Testis (tissue), 2 donors: ENCODE results near the gene DNAJB6.

Experiments
- POLR2A ChIP-seq: fragments of 450-650 bp; IDR thresholded peaks from one replicate; pipeline ENCODE4 v1.6.1; 2017; ENCODE audit warnings: antibody characterized with exemption, mild to moderate bottlenecking, moderate library complexity
- TF ChIP-seq, protein P1 (sequence below), 3 experiments: fragments of 450-650 bp in 2 of 3; fragments of 200-600 bp in 1 of 3; sonication (generic) in 1 of 3; IDR thresholded peaks; one replicate each; pipeline ENCODE4 v1.5.1; 2016 to 2019; ENCODE audit warnings: antibody characterized with exemption in 3 of 3, mild to moderate bottlenecking in 2 of 3, moderate library complexity in 1 of 3

DNA sequence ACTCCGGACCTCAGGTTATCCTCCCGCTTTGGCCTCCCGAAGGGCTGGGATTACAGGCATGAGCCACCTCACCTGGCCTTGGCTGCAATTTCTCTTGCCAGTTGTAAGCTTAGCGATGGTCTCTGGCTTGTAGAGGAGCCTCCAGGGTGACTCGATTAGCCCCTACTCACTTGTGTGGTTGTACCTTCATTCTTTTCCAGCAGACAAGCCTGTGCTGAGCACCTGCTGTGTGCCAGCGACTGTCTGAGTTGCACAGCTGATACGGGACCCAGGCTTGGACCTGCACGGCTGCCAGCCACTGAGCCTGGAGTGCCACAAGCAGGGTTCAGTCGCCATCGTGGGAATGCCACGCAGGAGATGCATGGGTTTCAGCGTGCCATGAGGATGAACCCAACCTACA, 42.0 kb upstream of the DNAJB6 start:
- TF ChIP-seq, protein P1, sequence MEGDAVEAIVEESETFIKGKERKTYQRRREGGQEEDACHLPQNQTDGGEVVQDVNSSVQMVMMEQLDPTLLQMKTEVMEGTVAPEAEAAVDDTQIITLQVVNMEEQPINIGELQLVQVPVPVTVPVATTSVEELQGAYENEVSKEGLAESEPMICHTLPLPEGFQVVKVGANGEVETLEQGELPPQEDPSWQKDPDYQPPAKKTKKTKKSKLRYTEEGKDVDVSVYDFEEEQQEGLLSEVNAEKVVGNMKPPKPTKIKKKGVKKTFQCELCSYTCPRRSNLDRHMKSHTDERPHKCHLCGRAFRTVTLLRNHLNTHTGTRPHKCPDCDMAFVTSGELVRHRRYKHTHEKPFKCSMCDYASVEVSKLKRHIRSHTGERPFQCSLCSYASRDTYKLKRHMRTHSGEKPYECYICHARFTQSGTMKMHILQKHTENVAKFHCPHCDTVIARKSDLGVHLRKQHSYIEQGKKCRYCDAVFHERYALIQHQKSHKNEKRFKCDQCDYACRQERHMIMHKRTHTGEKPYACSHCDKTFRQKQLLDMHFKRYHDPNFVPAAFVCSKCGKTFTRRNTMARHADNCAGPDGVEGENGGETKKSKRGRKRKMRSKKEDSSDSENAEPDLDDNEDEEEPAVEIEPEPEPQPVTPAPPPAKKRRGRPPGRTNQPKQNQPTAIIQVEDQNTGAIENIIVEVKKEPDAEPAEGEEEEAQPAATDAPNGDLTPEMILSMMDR (IDR thresholded peaks at IDR 0.05), result no peak
- TF ChIP-seq POLR2A, result no peak
